Common myeloid progenitor, CD34-positive (primary cell): ENCODE data around the gene GPD1L.

Experiments
- CTCF ChIA-PET: fragments of 350-600 bp; sonication (Branson Sonifier 250); formaldehyde crosslinking; loops from one replicate; lab custom pipeline; 2021; ENCODE audit warnings: antibody characterized with exemption; lab: Charles Lee
- POLR2A ChIA-PET: fragments of 350-600 bp; sonication (Branson Sonifier 250); formaldehyde crosslinking; loops from one replicate; lab custom pipeline; 2021; ENCODE audit warnings: antibody characterized with exemption; lab: Charles Lee
- DNase-seq, 3 donors: peaks; one replicate each; pipeline versions ENCODE4 v3.0.0 to v3.0.0-alpha.2; 2013
- H3K27ac ChIP-seq, 2 experiments: 1 replicate in 1 of 2; 2 replicates in 1 of 2; pipeline ENCODE4 v1.7.0; 2013; ENCODE audit warnings: inconsistent platforms in 2 of 2, low read length in 2 of 2, mild to moderate bottlenecking in 2 of 2, low read depth in 1 of 2, moderate library complexity in 1 of 2; ENCODE audit not compliant: severe bottlenecking in 2 of 2, insufficient read depth in 1 of 2, poor library complexity in 1 of 2
- H3K27me3 ChIP-seq, 5 experiments: replicated peaks in 2 of 5; 1 replicate in 3 of 5; 2 replicates in 2 of 5; pipeline versions ENCODE4 v1.6.1 to v1.7.0; 2013; ENCODE audit warnings: low read length in 4 of 5, mild to moderate bottlenecking in 2 of 5, moderate library complexity in 2 of 5, inconsistent platforms in 1 of 5; ENCODE audit not compliant: insufficient read depth in 5 of 5, control insufficient read depth in 4 of 5
- H3K36me3 ChIP-seq, 4 experiments: 1 replicate in 2 of 4; 2 replicates in 2 of 4; pipeline versions ENCODE4 v1.6.1 to v1.7.0; 2013; ENCODE audit warnings: low read length in 3 of 4, control low read depth in 1 of 4, mild to moderate bottlenecking in 1 of 4; ENCODE audit not compliant: control insufficient read depth in 4 of 4, insufficient read depth in 4 of 4
- H3K4me1 ChIP-seq, 4 experiments: 1 replicate in 3 of 4; 2 replicates in 1 of 4; pipeline versions ENCODE4 v1.6.1 to v1.7.1; 2013; ENCODE audit warnings: low read length in 3 of 4, mild to moderate bottlenecking in 3 of 4, control low read depth in 1 of 4, inconsistent platforms in 1 of 4, moderate library complexity in 1 of 4; ENCODE audit not compliant: control insufficient read depth in 4 of 4, insufficient read depth in 4 of 4; ENCODE audit errors: control extremely low read depth in 1 of 4
- H3K4me3 ChIP-seq, 7 experiments: 1 replicate in 4 of 7; 2 replicates in 3 of 7; pipeline versions ENCODE4 v1.5.1 to v1.7.0; 2013; ENCODE audit warnings: mild to moderate bottlenecking in 7 of 7, low read length in 6 of 7, moderate library complexity in 6 of 7, inconsistent platforms in 2 of 7, low read depth in 2 of 7, control low read depth in 1 of 7; ENCODE audit not compliant: insufficient read depth in 4 of 7, control insufficient read depth in 1 of 7; ENCODE audit errors: extremely low read depth in 1 of 7
- H3K9me3 ChIP-seq, 5 experiments: 1 replicate in 4 of 5; 2 replicates in 1 of 5; pipeline versions ENCODE4 v1.6.1 to v1.7.1; 2013; ENCODE audit warnings: low read length in 4 of 5, mild to moderate bottlenecking in 2 of 5, inconsistent platforms in 1 of 5, low read depth in 1 of 5, moderate library complexity in 1 of 5; ENCODE audit not compliant: control insufficient read depth in 4 of 5, insufficient read depth in 2 of 5; ENCODE audit errors: control extremely low read depth in 1 of 5
- WGBS: methylation state at CpG from one replicate; pipeline ENCODE4 v1.1.5; 2013; ENCODE audit not compliant: insufficient coverage; 5-methylcytosine and 5-hydroxymethylcytosine counted together

GPD1L gene

GRCh38 chr3:32140943-32141342 lies 34.5 kb downstream of the GPD1L start:
- Histone ChIP-seq H3K4me1 (peaks cover 6 to 42% (median 29%) of the 10 kb centered on the region in 4 experiments), H3K36me3 (no peaks in the 10 kb centered on the region), H3K27me3 (peaks cover 0 to 3% (median 0%) of the 10 kb centered on the region in 5 experiments), H3K27ac (no peak overlapping the region), H3K9me3 (no peaks in the 10 kb centered on the region), H3K4me3 (peak overlapping the region in 2 of 7 experiments; percentile 19 to 36)
- DNase-seq: peak; percentile 83 to 93 (median 89)
- WGBS: no CpG with 5 or more reads among the region's 5 CpGs
- ChIA-PET CTCF (interaction anchor here (0.9 to 1.1 kb wide), 3 partner anchors 10 to 121 kb away, joined by 3 to 4 read pairs (median 4); no protein-coding TSS in a partner anchor), POLR2A (no interaction called here)

GRCh38 chr3:32143849-32144757 lies 37.7 kb downstream of the GPD1L start:
- no peaks in the 10 kb centered on the region for H3K27me3 ChIP-seq
- no peaks in the 10 kb centered on the region for H3K9me3 ChIP-seq
- H3K36me3 ChIP-seq: peaks cover 0 to 5% (median 1%) of the 10 kb centered on the region in 4 experiments
- H3K27ac ChIP-seq: no peak overlapping the region
- ChIA-PET CTCF (interaction anchor here (1.0 to 2.6 kb wide), 17 partner anchors 9 to 251 kb away, joined by 3 to 50 read pairs (median 4); partner anchors contain the start of gene GPD1L), POLR2A (no interaction called here)
- no peak overlapping the region for H3K4me3 ChIP-seq
- H3K4me1 ChIP-seq: peaks cover 6 to 37% (median 31%) of the 10 kb centered on the region in 4 experiments
- peak; percentile 79 to 87 (median 82) for DNase-seq
- 60% methylated on average over 8 of the region's 11 CpGs for WGBS

GRCh38 chr3:32146746-32147211 lies 40.4 kb downstream of the GPD1L start:
- ChIA-PET POLR2A (no interaction called here), CTCF (interaction anchor here (1.0 kb wide), 1 partner anchor 128 kb away, joined by 3 read pairs; no protein-coding TSS in a partner anchor)

GRCh38 chr3:32147509-32147908 lies 41.1 kb downstream of the GPD1L start:
- Histone ChIP-seq H3K27me3 (no peaks in the 10 kb centered on the region), H3K4me1 (peaks cover 6 to 29% (median 17%) of the 10 kb centered on the region in 4 experiments), H3K36me3 (peaks cover 0 to 5% (median 4%) of the 10 kb centered on the region in 4 experiments), H3K4me3 (no peak overlapping the region), H3K27ac (no peak overlapping the region), H3K9me3 (no peaks in the 10 kb centered on the region)
- DNase-seq: no peak
- WGBS: no CpG with 5 or more reads among the region's 1 CpG
- POLR2A ChIA-PET: no interaction called here
- CTCF ChIA-PET: interaction anchor here (0.9 to 1.0 kb wide), 2 partner anchors 9 to 129 kb away, joined by 3 to 4 read pairs; no protein-coding TSS in a partner anchor

More at GRCh38 chr3:32146746-32147211, 40.4 kb downstream of the GPD1L start:
- DNase-seq: peak in 2 of 3 donors; percentile 47 to 66
- Histone ChIP-seq H3K9me3 (no peaks in the 10 kb centered on the region), H3K27ac (no peak overlapping the region), H3K27me3 (no peaks in the 10 kb centered on the region), H3K36me3 (peaks cover 0 to 5% (median 2%) of the 10 kb centered on the region in 4 experiments), H3K4me3 (no peak overlapping the region), H3K4me1 (peaks cover 6 to 29% (median 17%) of the 10 kb centered on the region in 4 experiments)
- no CpG with 5 or more reads among the region's 3 CpGs for WGBS

GRCh38 chr3:32147933-32148332 lies 41.5 kb downstream of the GPD1L start:
- Histone ChIP-seq H3K27ac (no peak overlapping the region), H3K9me3 (no peaks in the 10 kb centered on the region), H3K4me1 (peaks cover 6 to 29% (median 17%) of the 10 kb centered on the region in 4 experiments), H3K36me3 (peaks cover 0 to 8% (median 5%) of the 10 kb centered on the region in 4 experiments), H3K27me3 (no peaks in the 10 kb centered on the region), H3K4me3 (no peak overlapping the region)
- CTCF ChIA-PET: interaction anchor here (0.9 to 1.0 kb wide), 3 partner anchors 9 to 129 kb away, joined by 3 to 4 read pairs (median 3); no protein-coding TSS in a partner anchor
- POLR2A ChIA-PET: no interaction called here
- DNase-seq: peak in 2 of 3 donors; percentile 23 to 43
- no CpG with 5 or more reads among the region's 3 CpGs for WGBS

- Histone ChIP-seq H3K4me3 (no peak overlapping the region), H3K36me3 (peaks cover 0 to 8% (median 6%) of the 10 kb centered on the region in 4 experiments), H3K27me3 (no peaks in the 10 kb centered on the region), H3K27ac (no peak overlapping the region), H3K4me1 (peaks cover 6 to 29% (median 17%) of the 10 kb centered on the region in 4 experiments), H3K9me3 (no peaks in the 10 kb centered on the region)
- ChIA-PET CTCF (interaction anchor here (0.9 to 1.0 kb wide), 2 partner anchors 8 to 129 kb away, joined by 3 to 4 read pairs; no protein-coding TSS in a partner anchor), POLR2A (no interaction called here)
- WGBS: 100% methylated on average over 5 of the region's 5 CpGs
- no peak for DNase-seq
These were observed 41.9 kb downstream of the GPD1L start for GRCh38 chr3:32148351-32148750.
